LNCaP clone FGC (cell line): Measurements from ENCODE around the gene STK11IP.

Source experiments
- DNase-seq: peaks from one replicate; pipeline ENCODE4 v3.0.0-alpha.2; 2011; ENCODE audit warnings: low read depth
- H3K4me3 ChIP-seq: 2 replicates; pipeline ENCODE4 v1.5.1; 2011; ENCODE audit warnings: mild to moderate bottlenecking, low read depth, low read length, control low read depth
- TF ChIP-seq, protein P1 (sequence below): IDR thresholded peaks from 2 replicates; pipeline ENCODE4 v1.5.1; 2012; ENCODE audit warnings: mild to moderate bottlenecking; ENCODE audit not compliant: control insufficient read depth, insufficient read depth; ENCODE audit errors: extremely low read depth

Gene STK11IP

DNA sequence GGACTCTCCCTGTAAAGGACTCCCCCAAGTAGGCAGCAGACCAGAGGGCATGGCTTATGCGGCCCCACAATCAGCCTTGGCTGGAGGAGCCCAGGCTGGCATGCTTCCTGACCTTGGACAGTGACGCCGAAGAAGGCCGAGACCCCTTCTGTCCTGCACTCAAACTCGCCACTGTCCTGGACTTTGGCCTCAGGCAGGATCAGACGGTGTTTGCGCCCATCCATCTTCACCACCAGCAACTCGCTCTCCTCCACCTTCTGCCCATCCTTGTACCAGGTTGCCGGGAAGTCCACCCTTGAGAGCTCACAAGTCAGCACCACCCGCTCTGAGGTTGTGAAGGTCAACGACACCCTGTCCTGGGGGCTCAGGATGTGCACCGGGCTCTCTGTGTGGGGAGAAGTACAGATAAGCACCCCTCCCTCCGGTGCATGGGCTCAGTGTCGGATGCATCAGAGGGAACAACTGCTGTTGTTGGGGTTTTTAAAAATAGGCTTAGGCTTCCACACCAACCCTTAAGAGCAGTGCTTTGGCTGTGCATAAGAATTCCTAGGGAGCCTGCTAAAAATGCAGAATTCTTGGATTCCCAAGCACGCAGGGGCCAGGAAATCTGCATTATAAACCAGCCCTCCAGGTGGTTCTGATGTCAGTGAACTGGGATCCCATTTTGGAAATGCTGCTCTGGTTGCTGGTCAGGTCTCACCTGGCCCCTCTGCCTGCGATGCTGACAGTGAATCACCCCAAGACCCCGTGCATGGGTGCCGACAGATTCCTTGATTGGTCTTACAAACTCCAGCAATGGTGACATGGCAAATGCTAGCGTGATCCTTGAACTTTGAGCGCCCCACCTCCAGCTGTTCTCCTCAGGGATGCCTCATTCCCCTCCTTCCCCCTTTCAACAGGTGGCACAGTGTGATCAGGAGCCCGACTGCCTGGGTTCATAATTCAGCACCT lies 32.3 kb upstream of the STK11IP start:
- no peak overlapping the region for H3K4me3 ChIP-seq
- TF ChIP-seq, protein P1, sequence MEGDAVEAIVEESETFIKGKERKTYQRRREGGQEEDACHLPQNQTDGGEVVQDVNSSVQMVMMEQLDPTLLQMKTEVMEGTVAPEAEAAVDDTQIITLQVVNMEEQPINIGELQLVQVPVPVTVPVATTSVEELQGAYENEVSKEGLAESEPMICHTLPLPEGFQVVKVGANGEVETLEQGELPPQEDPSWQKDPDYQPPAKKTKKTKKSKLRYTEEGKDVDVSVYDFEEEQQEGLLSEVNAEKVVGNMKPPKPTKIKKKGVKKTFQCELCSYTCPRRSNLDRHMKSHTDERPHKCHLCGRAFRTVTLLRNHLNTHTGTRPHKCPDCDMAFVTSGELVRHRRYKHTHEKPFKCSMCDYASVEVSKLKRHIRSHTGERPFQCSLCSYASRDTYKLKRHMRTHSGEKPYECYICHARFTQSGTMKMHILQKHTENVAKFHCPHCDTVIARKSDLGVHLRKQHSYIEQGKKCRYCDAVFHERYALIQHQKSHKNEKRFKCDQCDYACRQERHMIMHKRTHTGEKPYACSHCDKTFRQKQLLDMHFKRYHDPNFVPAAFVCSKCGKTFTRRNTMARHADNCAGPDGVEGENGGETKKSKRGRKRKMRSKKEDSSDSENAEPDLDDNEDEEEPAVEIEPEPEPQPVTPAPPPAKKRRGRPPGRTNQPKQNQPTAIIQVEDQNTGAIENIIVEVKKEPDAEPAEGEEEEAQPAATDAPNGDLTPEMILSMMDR, result no peak
- no peak for DNase-seq

DNA sequence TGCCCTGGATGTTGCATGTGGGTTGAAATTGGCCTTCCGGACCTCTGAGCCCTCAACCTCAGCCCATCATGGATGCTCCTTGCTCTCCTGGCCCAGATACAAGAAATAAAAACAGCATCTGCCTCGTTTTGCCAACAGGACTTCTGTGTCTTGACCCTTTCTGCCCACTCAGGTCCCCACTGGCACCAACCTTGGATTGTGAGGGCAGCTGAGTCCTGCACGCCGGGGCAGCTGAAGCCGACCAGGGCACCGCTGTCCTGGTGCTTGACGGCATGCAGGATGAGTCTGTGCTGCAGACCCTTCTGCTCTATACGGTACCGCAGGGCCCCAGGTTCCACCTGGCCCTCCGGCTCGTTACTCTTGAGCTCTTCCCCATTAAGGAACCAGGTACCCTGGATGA lies 31.0 kb upstream of the STK11IP start:
- no peak overlapping the region for H3K4me3 ChIP-seq
- DNase-seq, result no peak
- TF ChIP-seq, protein P1, result no peak

DNA sequence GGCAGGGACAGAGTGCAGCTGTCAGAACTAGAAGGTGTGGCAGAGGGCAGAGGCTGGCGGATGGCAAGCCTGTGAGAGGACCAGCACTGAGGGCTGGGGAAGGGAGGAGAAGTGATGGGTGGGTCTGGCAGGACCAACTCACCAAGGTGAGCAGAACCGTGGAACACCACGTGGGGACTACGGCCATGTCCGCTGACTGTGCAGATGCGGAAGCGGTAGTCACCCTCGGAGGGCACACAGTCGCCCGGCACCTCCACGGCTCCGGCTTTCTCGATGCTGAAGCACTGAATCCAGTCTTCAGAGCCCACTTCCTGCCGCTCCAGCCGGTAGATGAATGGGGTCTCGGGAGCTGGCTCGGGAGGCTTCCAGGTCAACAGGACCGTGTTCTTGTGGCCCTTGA lies 30.5 kb upstream of the STK11IP start:
- TF ChIP-seq, protein P1, result no peak
- no peak for DNase-seq
- no peak overlapping the region for H3K4me3 ChIP-seq

DNA sequence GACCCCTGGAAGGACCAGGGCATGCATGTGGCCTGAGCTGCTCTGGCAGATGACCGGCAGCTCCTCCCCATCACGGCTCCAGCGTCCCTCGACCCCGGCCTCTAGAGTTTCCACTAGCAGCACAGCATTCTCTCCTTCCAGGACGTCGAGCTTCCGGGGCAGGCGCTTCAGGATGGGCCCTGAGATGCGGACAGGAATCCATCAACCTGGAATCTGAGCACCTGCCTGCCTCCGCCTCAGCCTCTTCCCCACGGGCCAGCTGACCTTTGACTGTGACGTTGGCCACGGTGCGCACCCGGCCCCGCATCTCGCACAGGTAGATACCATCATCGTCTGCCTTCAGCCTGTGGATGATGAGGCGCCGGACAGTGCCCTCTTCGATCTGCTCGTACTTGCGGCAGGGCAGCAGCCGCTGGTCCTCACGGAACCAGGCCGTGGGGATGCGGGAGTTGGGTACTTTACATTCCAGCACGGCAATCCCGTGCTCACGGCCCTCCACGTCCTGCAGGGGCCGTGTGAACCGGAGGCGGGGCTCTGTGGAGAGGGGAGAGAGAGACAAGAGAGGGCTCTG lies 29.8 kb upstream of the STK11IP start:
- no peak for DNase-seq
- TF ChIP-seq, protein P1, result no peak
- H3K4me3 ChIP-seq, result no peak overlapping the region

DNA sequence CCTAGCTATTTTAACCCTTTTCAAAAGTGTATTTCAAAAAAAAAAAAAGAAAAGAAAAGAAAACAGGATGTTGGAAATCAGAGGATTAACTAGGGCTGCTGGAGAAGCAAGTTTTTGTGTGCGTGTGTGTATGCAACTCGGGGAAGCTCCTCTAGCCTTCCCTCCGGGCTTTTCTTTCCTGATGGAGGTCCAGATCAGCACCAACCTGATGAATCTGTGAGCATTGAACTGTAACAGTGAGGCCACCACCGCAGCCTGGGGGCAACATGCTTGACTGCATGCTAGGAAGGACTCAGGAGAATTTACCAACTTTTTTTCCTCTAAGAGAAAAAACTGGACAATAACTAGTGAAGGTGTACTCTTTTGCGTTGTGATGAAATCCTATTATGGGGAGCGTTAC lies 28.6 kb upstream of the STK11IP start:
- H3K4me3 ChIP-seq, result no peak overlapping the region
- TF ChIP-seq, protein P1, result no peak
- DNase-seq, result no peak

DNA sequence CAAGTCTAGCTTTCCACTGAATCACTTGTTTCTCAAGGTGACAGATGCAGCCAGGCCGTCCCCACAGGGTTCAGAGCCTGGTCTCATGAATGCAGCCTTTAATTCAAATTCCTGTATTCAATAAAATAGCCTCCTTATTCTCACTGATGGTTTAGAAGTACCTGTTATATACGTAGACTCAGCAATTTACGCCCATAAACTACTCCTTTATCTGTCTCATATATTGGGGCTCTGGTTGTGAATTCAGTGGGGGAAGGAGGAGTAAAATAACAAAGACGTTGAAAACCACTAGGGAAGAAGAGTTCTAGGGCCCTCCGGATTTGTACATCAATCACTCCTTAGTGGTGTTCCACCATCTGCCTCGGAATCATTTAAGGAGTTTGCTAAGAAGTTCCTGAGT lies 28.0 kb upstream of the STK11IP start:
- TF ChIP-seq, protein P1, result no peak
- no peak overlapping the region for H3K4me3 ChIP-seq
- DNase-seq, result no peak
